B cell (primary cell): ENCODE results near the gene PTGDR2.

Experiments
- CTCF ChIP-seq: fragments of 200-600 bp; IDR thresholded peaks from one replicate; pipeline ENCODE4 v1.8.0; 2022; ENCODE audit warnings: antibody characterized with exemption, mild to moderate bottlenecking
- EZH2 ChIP-seq: IDR thresholded peaks from 2 replicates; pipeline ENCODE4 v1.6.1; 2012; ENCODE audit warnings: borderline replicate concordance, low read depth, mild to moderate bottlenecking, moderate library complexity, low read length; ENCODE audit not compliant: insufficient read depth, poor library complexity, severe bottlenecking

- TF ChIP-seq CTCF = no peak
- TF ChIP-seq EZH2 = no peak
Measured at GRCh38 chr11:60897496-60897895, 41.7 kb upstream of the PTGDR2 start.
